NCI-H2227 (cell line): Measurements from ENCODE around the gene HOXD8.

ENCODE experiments used
- DNase-seq: peaks from one replicate; lab custom pipeline; 2025; ENCODE audit not compliant: unreplicated experiment; lab: John Stamatoyannopoulos, UW

The HOXD8 gene

GRCh38 chr2:176090862-176091261, 38.6 kb upstream of the HOXD8 start:
- no peak for DNase-seq

DNA sequence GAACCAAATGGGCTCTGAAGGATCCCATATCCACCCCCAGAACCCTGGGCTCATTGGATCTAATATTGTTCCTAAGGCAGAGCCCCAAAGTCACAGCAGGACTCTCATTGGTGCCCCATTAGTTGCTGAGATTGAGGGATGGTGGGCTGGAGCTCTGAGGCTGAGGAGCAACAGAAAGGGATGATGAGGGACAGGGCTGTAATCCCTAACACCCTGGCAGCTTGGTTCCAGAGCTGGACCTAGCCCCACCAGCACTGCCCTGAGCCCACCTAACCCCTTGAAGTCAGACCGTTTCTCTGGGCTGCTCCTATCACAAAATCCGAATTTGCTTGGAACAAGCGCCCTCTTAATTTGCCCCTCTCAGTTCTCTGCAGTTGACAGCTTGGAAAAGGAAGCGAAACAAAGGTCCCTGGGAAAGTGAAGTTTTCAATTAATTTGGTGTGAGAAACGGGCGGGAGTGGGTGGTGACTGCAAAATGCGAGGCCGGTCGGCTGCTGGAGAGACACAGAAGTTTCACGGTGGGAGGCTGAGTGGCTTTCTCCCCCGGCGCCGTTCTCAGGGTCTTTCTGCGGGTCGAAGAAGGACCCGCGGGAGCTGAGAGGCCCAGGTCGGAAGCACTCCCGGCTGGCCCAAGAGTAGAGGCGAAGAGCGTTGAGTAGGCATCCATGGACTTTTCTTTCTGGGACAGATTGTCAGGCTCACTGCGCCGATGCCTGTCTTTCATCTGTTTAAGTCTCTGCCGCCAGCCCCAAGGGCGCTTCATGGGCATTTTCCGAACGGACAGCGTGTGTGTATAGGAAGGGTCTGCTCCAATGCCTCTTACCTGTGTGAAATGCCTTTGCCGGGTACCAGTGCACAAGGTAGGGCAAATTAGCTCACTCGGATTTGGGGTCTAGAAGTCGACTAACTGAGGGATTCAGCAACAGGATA, 37.9 kb upstream of the HOXD8 start:
- DNase-seq, result peak; percentile 56

- peak; percentile 89 for DNase-seq
These were observed 37.0 kb upstream of the HOXD8 start, which contains the start of gene HOXD13 for GRCh38 chr2:176092270-176093144. TSS of gene HOXD13 (plus strand) at chr2:176092721. CDS start at chr2:176092891, 170 bp downstream.

- peak; percentile 74 for DNase-seq
These were observed 36.2 kb upstream of the HOXD8 start for GRCh38 chr2:176093145-176093897.

DNA sequence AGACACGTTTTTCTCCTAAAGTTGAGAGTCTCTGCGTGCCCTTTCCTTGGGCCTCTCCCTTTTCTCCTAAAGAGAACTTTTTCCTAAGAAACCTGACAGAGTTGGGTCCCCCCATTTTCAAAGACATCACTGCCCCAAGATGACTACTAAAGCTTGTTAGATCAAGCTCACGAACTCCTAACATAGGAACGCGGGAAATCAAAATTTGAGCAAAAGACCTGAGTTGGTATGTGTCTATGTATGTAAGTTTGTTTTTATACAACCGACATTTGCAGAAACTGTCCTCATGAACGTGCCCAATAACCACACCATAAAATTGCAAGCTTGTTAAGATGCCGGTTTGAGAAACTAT, 35.6 kb upstream of the HOXD8 start:
- DNase-seq, result no peak

- DNase-seq, result no peak
These were observed 35.2 kb upstream of the HOXD8 start for GRCh38 chr2:176094349-176094748.

DNA sequence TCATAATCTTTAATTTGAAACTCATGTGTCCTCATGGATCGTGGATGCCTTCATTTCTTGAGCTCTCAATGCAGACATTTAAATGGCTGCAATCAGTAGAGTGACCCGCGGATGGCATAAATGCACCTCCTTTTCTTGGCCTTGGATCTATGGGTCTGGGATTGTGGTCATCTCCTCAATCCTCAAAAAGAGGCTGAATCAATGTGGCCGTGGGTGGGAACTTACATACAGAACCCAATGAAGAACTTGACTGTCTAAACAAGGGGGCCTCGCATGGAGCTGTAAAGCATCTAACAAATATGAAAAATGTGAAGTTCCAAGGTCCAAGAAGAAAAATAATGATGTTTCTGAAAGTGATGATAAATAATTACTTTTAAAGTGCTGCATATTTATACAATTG, 34.1 kb upstream of the HOXD8 start:
- no peak for DNase-seq

DNA sequence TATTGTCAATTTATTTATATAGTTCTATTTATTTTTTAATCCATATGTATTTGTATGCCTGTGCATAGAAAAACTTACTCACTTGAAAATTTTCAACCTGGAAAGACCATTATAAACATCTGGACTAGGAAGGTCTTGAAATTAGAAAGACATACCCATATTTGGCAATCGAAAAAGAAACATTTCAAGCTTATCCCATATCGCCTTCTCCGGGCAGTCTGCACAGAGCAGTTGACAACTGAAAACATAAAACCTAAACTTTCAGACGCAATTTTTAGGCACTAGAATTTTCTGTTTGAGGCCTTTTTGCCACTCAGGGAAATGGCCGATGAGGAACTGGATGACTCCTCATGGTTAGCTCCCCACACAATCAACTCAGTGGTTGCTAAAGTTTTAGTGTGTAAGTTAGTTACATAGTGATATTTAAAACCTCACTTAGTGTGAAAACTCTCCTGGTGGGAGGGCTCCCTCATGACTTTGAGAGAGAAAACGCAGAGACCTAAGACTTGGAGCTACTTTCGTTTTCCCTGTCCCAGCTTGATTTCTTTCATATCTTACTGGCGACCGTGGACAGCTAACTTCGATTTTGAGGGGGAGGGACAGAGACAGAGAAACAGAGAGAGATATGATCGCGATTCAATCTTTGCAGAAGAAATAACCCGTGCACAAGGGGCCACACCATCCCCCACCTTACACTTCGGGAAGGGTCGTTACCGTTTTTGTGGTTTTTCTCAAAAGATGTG, 33.1 kb upstream of the HOXD8 start:
- DNase-seq, result no peak

- peak; percentile 92 for DNase-seq
These were observed 32.3 kb upstream of the HOXD8 start for GRCh38 chr2:176096986-176097819.

GRCh38 chr2:176097820-176098365, 31.6 kb upstream of the HOXD8 start:
- DNase-seq, result no peak

DNA sequence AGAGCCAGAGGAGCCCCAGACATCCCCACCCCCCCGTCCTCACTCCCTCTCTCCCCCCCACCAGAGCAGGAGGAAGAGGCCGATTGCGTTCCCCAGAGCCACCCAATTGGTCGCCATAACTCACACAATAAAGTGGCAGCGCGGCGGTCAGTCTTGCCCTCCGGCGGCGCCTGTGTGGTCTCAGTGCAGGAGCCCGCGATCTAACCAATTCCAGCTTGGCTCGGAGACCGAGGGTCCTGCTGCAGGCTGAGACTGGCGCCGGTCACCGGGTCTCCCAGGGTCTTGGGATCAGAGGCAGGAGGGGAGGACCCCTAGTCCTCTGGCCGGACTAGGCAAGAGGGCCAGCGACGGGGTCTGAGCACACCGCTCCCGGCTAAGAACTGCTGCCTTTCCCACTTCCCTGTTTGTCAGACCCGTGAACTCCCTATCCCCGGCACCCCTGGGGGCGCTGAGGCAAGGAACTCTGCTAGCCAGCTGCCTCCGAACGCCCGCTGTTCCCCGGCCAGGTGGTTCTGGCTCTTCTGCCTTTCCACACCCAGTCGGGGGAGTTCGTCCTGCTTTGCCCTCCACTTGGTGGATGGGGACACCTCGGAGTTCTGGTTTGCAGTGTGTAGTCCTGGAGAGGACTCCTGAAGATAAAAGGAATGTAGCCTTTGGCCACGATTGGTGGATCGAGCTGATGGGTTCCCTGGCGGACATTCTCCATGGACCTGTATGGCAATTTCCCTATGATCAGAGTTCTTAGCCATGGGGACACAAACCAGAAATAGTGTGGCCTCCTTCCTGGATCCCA, 30.9 kb upstream of the HOXD8 start:
- DNase-seq, result peak; percentile 40

GRCh38 chr2:176099159-176099727, 30.3 kb upstream of the HOXD8 start:
- no peak for DNase-seq

DNA sequence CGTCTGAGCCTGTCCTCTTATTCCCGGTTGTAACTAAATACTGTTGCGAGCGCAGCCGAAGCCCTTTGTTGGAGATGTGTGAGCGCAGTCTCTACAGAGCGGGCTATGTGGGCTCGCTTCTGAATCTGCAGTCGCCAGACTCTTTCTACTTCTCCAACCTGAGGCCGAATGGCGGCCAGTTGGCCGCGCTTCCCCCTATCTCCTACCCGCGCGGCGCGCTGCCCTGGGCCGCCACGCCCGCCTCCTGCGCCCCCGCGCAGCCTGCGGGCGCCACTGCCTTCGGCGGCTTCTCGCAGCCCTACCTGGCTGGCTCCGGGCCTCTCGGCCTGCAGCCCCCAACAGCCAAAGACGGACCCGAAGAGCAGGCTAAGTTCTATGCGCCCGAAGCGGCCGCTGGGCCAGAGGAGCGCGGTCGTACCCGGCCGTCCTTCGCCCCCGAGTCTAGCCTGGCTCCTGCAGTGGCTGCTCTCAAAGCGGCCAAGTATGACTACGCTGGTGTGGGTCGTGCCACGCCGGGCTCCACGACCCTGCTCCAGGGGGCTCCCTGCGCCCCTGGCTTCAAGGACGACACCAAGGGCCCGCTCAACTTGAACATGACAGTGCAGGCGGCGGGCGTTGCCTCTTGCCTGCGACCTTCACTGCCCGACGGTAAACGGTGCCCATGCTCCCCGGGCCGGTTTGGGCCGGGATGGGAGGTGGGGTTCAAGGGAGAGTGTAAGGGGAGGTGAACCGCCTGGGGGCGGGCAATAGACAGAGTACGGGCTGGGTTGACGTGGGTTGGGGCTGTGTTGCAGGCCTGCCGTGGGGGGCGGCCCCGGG, 29.6 kb upstream of the HOXD8 start, which contains the start of gene HOXD12:
HOXD12 (plus strand) TSS at position 68 of the 819 bp plus-strand sequence; CDS start at position 75, 7 bp downstream.
- DNase-seq, result no peak

- DNase-seq, result no peak
These were observed 28.9 kb upstream of the HOXD8 start for GRCh38 chr2:176100547-176101140.

DNA sequence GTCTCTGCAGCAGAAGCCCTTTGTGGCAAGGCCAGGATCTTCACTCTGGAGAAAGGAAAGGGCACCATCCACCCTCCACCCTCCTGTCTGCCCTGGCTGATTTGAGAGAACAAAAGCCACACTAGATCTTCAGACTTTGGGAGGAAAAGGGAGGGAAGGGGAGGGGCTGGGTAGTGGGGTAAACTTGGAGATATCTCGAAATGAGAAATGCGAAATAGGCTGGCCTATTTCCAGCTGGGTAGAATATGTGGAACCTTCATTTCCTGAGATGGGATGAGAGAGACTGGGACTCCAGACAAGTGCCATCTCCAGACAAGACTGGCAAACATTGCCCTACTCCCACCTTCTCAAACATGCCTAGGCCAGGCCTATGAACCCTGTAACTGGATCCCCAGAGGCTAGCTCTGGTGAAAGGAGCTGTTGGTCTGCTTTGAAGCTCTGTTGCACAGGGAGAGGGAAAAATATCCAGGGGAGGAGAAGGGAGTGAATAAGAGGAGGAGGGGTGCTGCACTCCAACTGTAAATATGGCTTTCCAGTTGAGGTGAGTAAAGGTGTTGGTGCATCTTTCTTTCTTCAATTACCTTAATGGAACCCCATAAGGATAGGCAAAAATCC, 28.2 kb upstream of the HOXD8 start:
- DNase-seq, result no peak

- DNase-seq, result no peak
These were observed 27.7 kb upstream of the HOXD8 start for GRCh38 chr2:176101842-176102241.
